ENCODE data around the gene CC2D1A. TPM values are rescaled to one million over a fixed set of nuclear protein-coding genes. Genes with fewer than 3 reads are reported as not detected.

The CC2D1A gene
- total RNA-seq, 1 donor from 2014 or later: 20.1 TPM

DNA sequence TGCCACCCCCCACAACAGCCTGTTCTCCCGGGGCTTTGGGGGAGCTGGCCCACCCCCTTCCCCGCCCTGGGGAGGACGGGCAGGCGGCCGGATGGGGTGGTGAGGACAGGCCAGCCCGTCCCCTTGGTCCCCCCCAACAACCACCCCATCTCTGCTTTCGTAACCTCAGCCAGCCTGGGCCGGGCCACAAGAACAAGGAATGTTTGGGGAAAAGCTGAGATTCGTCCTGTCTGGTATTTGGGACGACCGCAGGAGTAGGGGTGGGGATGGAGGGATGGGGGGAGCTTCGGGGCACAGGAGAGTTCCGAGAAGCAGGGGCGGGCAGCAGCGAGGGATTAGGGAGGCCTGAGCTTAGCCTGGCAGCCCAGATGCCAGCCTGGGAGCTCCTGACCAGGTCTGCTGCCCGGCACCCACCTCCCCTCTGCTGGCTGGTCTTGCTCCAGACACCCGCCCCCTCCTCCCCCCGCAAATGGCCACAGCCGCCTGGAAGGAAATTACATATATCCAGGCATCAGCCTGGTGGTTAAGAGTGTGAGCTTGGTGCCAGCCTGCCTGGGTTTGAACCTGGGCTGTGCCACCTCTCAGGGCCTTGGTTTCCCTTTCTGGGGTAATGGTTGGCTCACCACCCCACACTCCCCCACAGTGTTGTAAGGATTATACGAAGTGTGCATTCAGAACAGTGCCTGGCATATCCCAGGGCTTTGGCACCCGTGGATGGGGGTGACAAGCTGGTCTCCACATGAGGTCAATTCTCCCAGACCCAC is 32.5 kb downstream of the CC2D1A start, which contains the start of gene PODNL1:
Gene PODNL1, minus strand, starts transcription at position 117 of the 764 bp plus-strand sequence. CDS start 236 bp downstream, outside the sequence.
- no peak within 1 kb of the TSS for H3K27ac ChIP-seq (replicated peaks)
- H3K36me3 ChIP-seq: no peaks in the 10 kb centered on the region
- intact Hi-C loops (cut with micrococcal nuclease): no loop called here
- no peak for DNase-seq
- H3K4me3 ChIP-seq: peak within 1 kb of the TSS; percentile 27
- peaks cover 7% of the 10 kb centered on the region for H3K4me1 ChIP-seq
- TF ChIP-seq, protein P1, sequence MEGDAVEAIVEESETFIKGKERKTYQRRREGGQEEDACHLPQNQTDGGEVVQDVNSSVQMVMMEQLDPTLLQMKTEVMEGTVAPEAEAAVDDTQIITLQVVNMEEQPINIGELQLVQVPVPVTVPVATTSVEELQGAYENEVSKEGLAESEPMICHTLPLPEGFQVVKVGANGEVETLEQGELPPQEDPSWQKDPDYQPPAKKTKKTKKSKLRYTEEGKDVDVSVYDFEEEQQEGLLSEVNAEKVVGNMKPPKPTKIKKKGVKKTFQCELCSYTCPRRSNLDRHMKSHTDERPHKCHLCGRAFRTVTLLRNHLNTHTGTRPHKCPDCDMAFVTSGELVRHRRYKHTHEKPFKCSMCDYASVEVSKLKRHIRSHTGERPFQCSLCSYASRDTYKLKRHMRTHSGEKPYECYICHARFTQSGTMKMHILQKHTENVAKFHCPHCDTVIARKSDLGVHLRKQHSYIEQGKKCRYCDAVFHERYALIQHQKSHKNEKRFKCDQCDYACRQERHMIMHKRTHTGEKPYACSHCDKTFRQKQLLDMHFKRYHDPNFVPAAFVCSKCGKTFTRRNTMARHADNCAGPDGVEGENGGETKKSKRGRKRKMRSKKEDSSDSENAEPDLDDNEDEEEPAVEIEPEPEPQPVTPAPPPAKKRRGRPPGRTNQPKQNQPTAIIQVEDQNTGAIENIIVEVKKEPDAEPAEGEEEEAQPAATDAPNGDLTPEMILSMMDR (IDR thresholded peaks at IDR 0.05; ENCODE audit: borderline replicate concordance): no peak
- peaks cover 28% of the 10 kb centered on the region for H3K27me3 ChIP-seq (ENCODE audit: low read depth)
- no peaks in the 10 kb centered on the region for H3K9me3 ChIP-seq (replicated peaks)

DNA sequence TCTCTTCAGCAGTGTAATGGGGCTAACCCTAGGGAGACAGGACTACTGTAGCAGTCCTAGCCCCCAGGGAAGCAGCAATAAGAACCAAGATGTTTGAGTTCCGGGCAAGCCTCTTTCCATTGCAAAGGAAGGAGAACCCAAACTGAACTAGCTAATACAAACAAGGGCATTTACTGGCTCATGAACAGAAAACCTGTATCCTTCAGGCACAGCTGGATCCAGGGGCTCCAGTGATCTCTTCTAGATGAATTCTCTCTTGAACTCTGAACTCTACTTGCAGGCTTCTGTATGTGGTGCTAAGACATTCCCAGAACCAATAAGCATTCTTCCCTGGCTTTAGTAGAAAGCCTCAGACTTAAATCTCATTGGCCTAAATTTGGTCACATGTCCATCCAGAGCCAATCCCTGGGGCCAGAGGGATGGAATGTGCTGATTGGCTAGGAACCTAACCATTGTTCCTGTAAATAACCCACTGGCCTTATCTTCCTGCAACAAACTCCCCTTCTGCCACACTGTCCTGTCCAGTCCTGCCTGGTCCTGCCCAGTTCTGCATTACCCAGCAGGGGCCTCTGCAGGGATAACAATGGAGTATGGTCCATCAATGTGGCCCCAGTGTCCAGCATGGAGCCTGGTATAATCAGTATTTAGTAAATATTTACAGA is 36.2 kb downstream of the CC2D1A start:
- H3K4me3 ChIP-seq: no peak overlapping the region
- peaks cover 7% of the 10 kb centered on the region for H3K4me1 ChIP-seq
- TF ChIP-seq, protein P1 (IDR thresholded peaks at IDR 0.05; ENCODE audit: borderline replicate concordance): no peak
- no peak overlapping the region for H3K27ac ChIP-seq (replicated peaks)
- intact Hi-C loops (cut with micrococcal nuclease): no loop called here
- no peaks in the 10 kb centered on the region for H3K9me3 ChIP-seq (replicated peaks)
- H3K36me3 ChIP-seq: no peaks in the 10 kb centered on the region
- peaks cover 9% of the 10 kb centered on the region for H3K27me3 ChIP-seq (ENCODE audit: low read depth)
- DNase-seq: no peak

DNA sequence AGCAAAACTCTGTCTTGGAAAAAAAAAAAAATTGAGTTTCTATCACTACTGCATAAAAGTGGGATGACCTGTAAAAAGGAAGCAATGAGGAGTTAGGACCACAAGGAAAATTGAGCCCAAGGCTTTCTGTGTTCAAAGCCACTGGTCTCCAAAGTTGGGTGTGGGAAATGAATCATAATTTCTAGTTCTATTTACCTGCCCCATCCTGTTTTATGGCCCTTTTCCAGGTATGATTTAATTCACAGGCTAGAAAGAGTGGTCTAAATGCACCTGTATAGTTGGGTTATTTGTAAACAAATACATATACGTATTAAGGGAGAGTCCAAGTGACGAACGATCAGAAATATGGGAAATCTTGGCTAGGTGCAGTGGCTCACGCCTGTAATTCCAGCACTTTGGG is 40.4 kb downstream of the CC2D1A start:
- Histone ChIP-seq H3K9me3 (replicated peaks) (no peaks in the 10 kb centered on the region), H3K36me3 (no peaks in the 10 kb centered on the region), H3K27me3 (ENCODE audit: low read depth) (no peaks in the 10 kb centered on the region), H3K4me1 (no peaks in the 10 kb centered on the region), H3K27ac (replicated peaks) (no peak overlapping the region), H3K4me3 (no peak overlapping the region)
- TF ChIP-seq, protein P1 (IDR thresholded peaks at IDR 0.05; ENCODE audit: borderline replicate concordance): no peak
- DNase-seq: no peak
- intact Hi-C loops (cut with micrococcal nuclease): no loop called here

DNA sequence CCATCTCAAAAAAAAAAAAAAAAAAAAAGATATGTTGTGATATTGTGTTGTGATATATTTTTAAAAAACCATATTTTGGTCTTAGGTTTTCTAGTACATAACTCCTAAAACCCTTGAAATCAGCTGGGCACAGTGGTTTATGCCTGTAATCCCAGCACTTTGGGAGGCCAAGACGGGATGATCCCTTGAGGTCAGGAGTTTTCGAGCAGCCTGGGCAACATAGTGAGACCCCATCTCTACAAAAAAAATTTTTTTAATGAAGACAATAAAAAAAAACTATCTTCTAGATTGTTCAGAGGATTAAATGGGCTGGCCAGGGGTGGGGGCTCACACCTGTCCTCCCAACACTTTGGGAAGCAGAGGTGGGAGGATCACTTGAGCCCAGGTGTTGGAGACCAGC is 45.0 kb downstream of the CC2D1A start:
- Histone ChIP-seq H3K36me3 (peaks cover 18% of the 10 kb centered on the region), H3K4me3 (no peak overlapping the region), H3K27ac (replicated peaks) (no peak overlapping the region), H3K27me3 (ENCODE audit: low read depth) (no peaks in the 10 kb centered on the region), H3K4me1 (peaks cover 24% of the 10 kb centered on the region), H3K9me3 (replicated peaks) (no peaks in the 10 kb centered on the region)
- TF ChIP-seq, protein P1 (IDR thresholded peaks at IDR 0.05; ENCODE audit: borderline replicate concordance): no peak
- intact Hi-C loops (cut with micrococcal nuclease): no loop called here
- DNase-seq: no peak

DNA sequence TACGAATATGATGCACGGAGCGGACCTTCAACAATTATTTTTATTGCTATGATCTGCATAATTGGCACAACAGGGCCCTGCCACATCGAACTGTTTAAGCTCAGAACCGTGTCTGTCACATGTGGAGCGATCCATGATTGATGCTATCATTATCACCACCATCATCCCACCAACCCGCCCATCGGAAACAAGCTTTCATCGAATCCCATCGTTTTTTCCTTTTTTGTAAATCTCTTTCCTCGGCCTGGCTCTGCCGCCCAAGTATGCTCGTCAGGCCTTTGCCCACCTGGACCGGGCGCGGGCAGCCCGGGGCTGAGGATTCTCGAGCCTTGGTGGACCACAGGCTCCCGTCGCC is 45.8 kb downstream of the CC2D1A start:
- Histone ChIP-seq H3K27me3 (ENCODE audit: low read depth) (no peaks in the 10 kb centered on the region), H3K4me1 (peaks cover 31% of the 10 kb centered on the region), H3K36me3 (peaks cover 25% of the 10 kb centered on the region), H3K4me3 (peak overlapping the region; percentile 80), H3K9me3 (replicated peaks) (no peaks in the 10 kb centered on the region), H3K27ac (replicated peaks) (no peak overlapping the region)
- no peak for DNase-seq
- intact Hi-C loops (cut with micrococcal nuclease): no loop called here
- TF ChIP-seq, protein P1 (IDR thresholded peaks at IDR 0.05; ENCODE audit: borderline replicate concordance): no peak

Data from left ventricle myocardium inferior (tissue), 1 donor.